GM23338 (cell line): Measurements from ENCODE around the gene RIMBP3B.
"Not testable (repeated sequence)": the region's sequence is repeated elsewhere in the genome, so short reads cannot be mapped to it uniquely, and the experiment has no call there.

ENCODE experiments used
- EZH2 ChIP-seq: fragments of 200-600 bp; sonication (generic); IDR thresholded peaks from one replicate; pipeline ENCODE4 v1.8.0; 2017; ENCODE audit warnings: antibody characterized with exemption, mild to moderate bottlenecking, low read depth; ENCODE audit not compliant: unreplicated experiment
- POLR2AphosphoS5 ChIP-seq: IDR thresholded peaks from 2 replicates; pipeline ENCODE4 v1.6.1; 2016; ENCODE audit warnings: antibody characterized with exemption, low read depth
- TF ChIP-seq, protein P1 (sequence below): IDR thresholded peaks from one replicate; pipeline ENCODE4 v1.6.1; 2018; ENCODE audit warnings: antibody characterized with exemption; ENCODE audit not compliant: unreplicated experiment
- TF ChIP-seq, protein P2 (sequence below), 2 experiments: fragments of 200-600 bp in 1 of 2; sonication (generic) in 1 of 2; conservative IDR thresholded peaks; 2 replicates each; pipeline versions ENCODE4 v1.5.1 to v1.6.1; 2016 to 2017; ENCODE audit warnings: antibody characterized with exemption in 2 of 2, low read depth in 2 of 2, mild to moderate bottlenecking in 2 of 2, moderate library complexity in 1 of 2

DNA sequence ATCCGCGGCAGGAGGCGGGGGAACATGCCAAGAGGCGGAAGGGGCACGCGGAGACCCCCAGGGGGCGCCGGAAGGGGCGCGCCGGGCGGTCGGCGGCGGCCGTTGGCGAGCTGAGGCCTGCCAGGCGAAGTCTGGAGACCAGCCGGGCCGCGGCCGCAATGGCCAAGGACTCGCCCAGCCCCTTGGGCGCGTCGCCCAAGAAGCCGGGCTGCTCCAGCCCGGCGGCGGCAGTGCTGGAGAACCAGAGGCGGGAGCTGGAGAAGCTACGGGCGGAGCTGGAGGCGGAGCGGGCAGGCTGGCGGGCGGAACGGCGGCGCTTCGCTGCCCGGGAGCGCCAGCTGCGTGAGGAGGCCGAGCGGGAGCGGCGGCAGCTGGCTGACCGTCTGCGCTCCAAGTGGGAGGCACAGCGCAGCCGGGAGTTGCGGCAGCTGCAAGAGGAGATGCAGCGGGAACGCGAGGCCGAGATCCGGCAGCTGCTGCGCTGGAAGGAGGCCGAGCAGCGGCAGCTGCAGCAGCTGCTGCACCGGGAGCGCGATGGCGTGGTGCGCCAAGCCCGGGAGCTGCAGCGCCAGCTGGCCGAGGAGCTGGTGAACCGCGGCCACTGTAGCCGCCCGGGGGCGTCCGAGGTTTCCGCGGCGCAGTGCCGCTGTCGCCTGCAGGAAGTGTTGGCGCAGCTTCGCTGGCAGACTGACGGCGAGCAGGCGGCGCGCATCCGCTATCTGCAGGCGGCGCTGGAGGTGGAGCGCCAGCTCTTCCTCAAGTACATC, at the start of gene RIMBP3B:
- TF ChIP-seq, protein P1, sequence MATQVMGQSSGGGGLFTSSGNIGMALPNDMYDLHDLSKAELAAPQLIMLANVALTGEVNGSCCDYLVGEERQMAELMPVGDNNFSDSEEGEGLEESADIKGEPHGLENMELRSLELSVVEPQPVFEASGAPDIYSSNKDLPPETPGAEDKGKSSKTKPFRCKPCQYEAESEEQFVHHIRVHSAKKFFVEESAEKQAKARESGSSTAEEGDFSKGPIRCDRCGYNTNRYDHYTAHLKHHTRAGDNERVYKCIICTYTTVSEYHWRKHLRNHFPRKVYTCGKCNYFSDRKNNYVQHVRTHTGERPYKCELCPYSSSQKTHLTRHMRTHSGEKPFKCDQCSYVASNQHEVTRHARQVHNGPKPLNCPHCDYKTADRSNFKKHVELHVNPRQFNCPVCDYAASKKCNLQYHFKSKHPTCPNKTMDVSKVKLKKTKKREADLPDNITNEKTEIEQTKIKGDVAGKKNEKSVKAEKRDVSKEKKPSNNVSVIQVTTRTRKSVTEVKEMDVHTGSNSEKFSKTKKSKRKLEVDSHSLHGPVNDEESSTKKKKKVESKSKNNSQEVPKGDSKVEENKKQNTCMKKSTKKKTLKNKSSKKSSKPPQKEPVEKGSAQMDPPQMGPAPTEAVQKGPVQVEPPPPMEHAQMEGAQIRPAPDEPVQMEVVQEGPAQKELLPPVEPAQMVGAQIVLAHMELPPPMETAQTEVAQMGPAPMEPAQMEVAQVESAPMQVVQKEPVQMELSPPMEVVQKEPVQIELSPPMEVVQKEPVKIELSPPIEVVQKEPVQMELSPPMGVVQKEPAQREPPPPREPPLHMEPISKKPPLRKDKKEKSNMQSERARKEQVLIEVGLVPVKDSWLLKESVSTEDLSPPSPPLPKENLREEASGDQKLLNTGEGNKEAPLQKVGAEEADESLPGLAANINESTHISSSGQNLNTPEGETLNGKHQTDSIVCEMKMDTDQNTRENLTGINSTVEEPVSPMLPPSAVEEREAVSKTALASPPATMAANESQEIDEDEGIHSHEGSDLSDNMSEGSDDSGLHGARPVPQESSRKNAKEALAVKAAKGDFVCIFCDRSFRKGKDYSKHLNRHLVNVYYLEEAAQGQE: not testable (repeated sequence)
- TF ChIP-seq, protein P2, sequence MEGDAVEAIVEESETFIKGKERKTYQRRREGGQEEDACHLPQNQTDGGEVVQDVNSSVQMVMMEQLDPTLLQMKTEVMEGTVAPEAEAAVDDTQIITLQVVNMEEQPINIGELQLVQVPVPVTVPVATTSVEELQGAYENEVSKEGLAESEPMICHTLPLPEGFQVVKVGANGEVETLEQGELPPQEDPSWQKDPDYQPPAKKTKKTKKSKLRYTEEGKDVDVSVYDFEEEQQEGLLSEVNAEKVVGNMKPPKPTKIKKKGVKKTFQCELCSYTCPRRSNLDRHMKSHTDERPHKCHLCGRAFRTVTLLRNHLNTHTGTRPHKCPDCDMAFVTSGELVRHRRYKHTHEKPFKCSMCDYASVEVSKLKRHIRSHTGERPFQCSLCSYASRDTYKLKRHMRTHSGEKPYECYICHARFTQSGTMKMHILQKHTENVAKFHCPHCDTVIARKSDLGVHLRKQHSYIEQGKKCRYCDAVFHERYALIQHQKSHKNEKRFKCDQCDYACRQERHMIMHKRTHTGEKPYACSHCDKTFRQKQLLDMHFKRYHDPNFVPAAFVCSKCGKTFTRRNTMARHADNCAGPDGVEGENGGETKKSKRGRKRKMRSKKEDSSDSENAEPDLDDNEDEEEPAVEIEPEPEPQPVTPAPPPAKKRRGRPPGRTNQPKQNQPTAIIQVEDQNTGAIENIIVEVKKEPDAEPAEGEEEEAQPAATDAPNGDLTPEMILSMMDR (conservative IDR thresholded peaks at IDR 0.05; ENCODE audit: low read depth in 2 of 2): not testable (repeated sequence)
- TF ChIP-seq POLR2AphosphoS5, EZH2: not testable (repeated sequence)
